Hepatocyte (in vitro differentiated cells): ENCODE measurements around the gene SHANK1. TPM values are rescaled to one million over a fixed set of nuclear protein-coding genes. Genes with fewer than 3 reads are reported as not detected.

Experiments used
- DNase-seq: peaks from one replicate; pipeline ENCODE4 v3.0.0-alpha.2; 2016; ENCODE audit warnings: low spot score
- H2AFZ ChIP-seq: fragments of 200-600 bp; sonication (generic); 2 replicates; pipeline ENCODE4 v1.6.0; 2016; ENCODE audit warnings: antibody characterized with exemption, mild to moderate bottlenecking
- H3K27ac ChIP-seq: fragments of 200-600 bp; sonication (generic); 2 replicates; pipeline ENCODE4 v1.5.1; 2016; ENCODE audit warnings: mild to moderate bottlenecking
- H3K27me3 ChIP-seq: fragments of 200-600 bp; sonication (generic); 2 replicates; pipeline ENCODE4 v1.6.1; 2016
- H3K36me3 ChIP-seq: fragments of 200-600 bp; sonication (generic); replicated peaks from 2 replicates; pipeline ENCODE4 v1.5.1; 2016; ENCODE audit warnings: low read depth; ENCODE audit not compliant: insufficient read depth
- H3K4me1 ChIP-seq: fragments of 200-600 bp; sonication (generic); 2 replicates; pipeline ENCODE4 v1.5.1; 2016; ENCODE audit warnings: mild to moderate bottlenecking, moderate library complexity; ENCODE audit not compliant: insufficient read depth
- H3K4me2 ChIP-seq: fragments of 200-600 bp; sonication (generic); 2 replicates; pipeline ENCODE4 v1.6.0; 2016
- H3K4me3 ChIP-seq: fragments of 200-600 bp; sonication (generic); 2 replicates; pipeline ENCODE4 v1.5.1; 2016; ENCODE audit warnings: mild to moderate bottlenecking
- H3K79me2 ChIP-seq: fragments of 200-600 bp; sonication (generic); 2 replicates; pipeline ENCODE4 v1.6.0; 2017; ENCODE audit warnings: mild to moderate bottlenecking
- H3K9me2 ChIP-seq: fragments of 200-600 bp; sonication (generic); replicated peaks from 2 replicates; pipeline ENCODE4 v1.6.0; 2017; ENCODE audit warnings: mild to moderate bottlenecking; ENCODE audit not compliant: insufficient read depth
- H3K9me3 ChIP-seq: fragments of 200-600 bp; sonication (generic); 2 replicates; pipeline ENCODE4 v1.5.1; 2016; ENCODE audit warnings: low read depth, mild to moderate bottlenecking
- H4K20me1 ChIP-seq: fragments of 200-600 bp; sonication (generic); 2 replicates; pipeline ENCODE4 v1.6.0; 2016; ENCODE audit warnings: mild to moderate bottlenecking; ENCODE audit not compliant: insufficient read depth, poor library complexity, severe bottlenecking
- EZH2 ChIP-seq: fragments of 200-600 bp; sonication (generic); IDR thresholded peaks from 2 replicates; pipeline ENCODE4 v1.6.1; 2016; ENCODE audit warnings: antibody characterized with exemption, mild to moderate bottlenecking, borderline replicate concordance
- EZH2phosphoT487 ChIP-seq: fragments of 200-600 bp; sonication (generic); IDR thresholded peaks from one replicate; pipeline ENCODE4 v1.6.1; 2018; ENCODE audit warnings: antibody characterized with exemption, mild to moderate bottlenecking, low read depth, moderate library complexity; ENCODE audit not compliant: unreplicated experiment, severe bottlenecking
- WGBS: methylation state at CpG from one replicate; pipeline ENCODE4 v1.1.6; 2016; ENCODE audit warnings: low lambda C conversion rate; ENCODE audit errors: missing lambda C conversion rate; 5-methylcytosine and 5-hydroxymethylcytosine counted together
- polyA plus RNA-seq: library from polyadenylated mRNA; unstranded; fragments of >200 nt; fragmentation: Nextera tagmentation; extraction: Ambion mirVana; gene quantifications from 2 replicates; pipeline ENCODE4 v1.2.1, GENCODE V29; 2016
- total RNA-seq: library from RNA; depleted of rRNA; stranded (reverse); fragments of >200 nt; gene quantifications from 2 replicates; pipeline ENCODE4 v1.2.3, GENCODE V29; 2014
- TF ChIP-seq, protein P1 (sequence below): fragments of 200-600 bp; sonication (generic); IDR thresholded peaks from 2 replicates; pipeline ENCODE4 v1.5.1; 2016; ENCODE audit warnings: antibody characterized with exemption, mild to moderate bottlenecking; ENCODE audit not compliant: poor library complexity

SHANK1 gene
- total and polyA plus RNA-seq, 2 experiments from 2014 or later, result 0.56 to 2.3 TPM

DNA sequence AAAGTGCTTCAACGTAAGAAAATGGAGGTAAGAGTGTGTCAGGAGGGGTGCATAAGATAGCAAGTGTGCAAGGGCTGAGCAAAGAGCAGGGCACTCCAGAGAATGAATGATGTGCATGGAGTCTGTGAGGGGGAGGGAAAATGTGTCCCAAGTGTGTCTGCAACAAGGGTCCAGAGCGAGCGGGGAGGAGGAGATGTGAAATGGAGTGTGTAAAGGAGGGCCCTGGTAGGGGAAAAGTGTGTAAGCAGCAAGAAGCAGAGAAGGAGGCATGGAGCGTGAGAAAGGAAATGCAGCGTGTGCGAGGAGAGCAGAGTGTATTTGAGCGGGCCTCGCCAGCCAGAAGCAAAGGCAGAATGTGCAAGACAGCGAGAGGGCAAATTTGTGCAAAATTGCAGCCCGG lies 58.6 kb downstream of the SHANK1 start:
- Histone ChIP-seq H3K27ac (no peak overlapping the region), H3K36me3 (no peaks in the 10 kb centered on the region), H3K4me1 (no peaks in the 10 kb centered on the region), H3K79me2 (no peaks in the 10 kb centered on the region), H3K9me3 (no peaks in the 10 kb centered on the region), H3K9me2 (no peaks in the 10 kb centered on the region), H2AFZ (no peak overlapping the region), H4K20me1 (no peaks in the 10 kb centered on the region), H3K4me3 (no peak overlapping the region), H3K27me3 (peaks cover 3% of the 10 kb centered on the region), H3K4me2 (no peak overlapping the region)
- TF ChIP-seq EZH2phosphoT487 (no peak), EZH2 (no peak)
- TF ChIP-seq, protein P1, sequence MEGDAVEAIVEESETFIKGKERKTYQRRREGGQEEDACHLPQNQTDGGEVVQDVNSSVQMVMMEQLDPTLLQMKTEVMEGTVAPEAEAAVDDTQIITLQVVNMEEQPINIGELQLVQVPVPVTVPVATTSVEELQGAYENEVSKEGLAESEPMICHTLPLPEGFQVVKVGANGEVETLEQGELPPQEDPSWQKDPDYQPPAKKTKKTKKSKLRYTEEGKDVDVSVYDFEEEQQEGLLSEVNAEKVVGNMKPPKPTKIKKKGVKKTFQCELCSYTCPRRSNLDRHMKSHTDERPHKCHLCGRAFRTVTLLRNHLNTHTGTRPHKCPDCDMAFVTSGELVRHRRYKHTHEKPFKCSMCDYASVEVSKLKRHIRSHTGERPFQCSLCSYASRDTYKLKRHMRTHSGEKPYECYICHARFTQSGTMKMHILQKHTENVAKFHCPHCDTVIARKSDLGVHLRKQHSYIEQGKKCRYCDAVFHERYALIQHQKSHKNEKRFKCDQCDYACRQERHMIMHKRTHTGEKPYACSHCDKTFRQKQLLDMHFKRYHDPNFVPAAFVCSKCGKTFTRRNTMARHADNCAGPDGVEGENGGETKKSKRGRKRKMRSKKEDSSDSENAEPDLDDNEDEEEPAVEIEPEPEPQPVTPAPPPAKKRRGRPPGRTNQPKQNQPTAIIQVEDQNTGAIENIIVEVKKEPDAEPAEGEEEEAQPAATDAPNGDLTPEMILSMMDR, result no peak
- no peak for DNase-seq
- WGBS, result 88% methylated on average over 10 of the region's 10 CpGs

DNA sequence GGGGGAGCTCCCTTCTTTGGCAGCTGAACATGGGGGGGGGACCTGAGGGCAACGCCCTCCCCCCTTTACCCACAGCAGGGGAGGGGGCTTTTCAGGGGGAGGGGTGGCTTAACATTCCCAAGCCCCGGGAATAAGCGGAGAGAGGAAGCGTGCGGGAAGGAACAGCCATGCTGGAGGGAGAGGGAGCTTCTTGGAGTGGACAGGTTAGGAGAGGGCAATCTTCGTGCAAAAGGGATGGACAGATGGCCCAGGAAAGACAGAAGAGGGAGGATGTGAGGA lies 59.6 kb downstream of the SHANK1 start:
- no peaks in the 10 kb centered on the region for H3K79me2 ChIP-seq
- no peaks in the 10 kb centered on the region for H3K27me3 ChIP-seq
- no peak overlapping the region for H2AFZ ChIP-seq
- H3K4me2 ChIP-seq, result peak overlapping the region; percentile 82
- TF ChIP-seq, protein P1, result no peak
- TF ChIP-seq EZH2, result no peak
- TF ChIP-seq EZH2phosphoT487, result no peak
- H3K9me3 ChIP-seq, result no peaks in the 10 kb centered on the region
- WGBS, result 33% methylated on average over 1 of the region's 6 CpGs
- no peaks in the 10 kb centered on the region for H3K9me2 ChIP-seq
- H4K20me1 ChIP-seq, result no peaks in the 10 kb centered on the region
- H3K36me3 ChIP-seq, result no peaks in the 10 kb centered on the region
- no peak overlapping the region for H3K4me3 ChIP-seq
- no peak overlapping the region for H3K27ac ChIP-seq
- H3K4me1 ChIP-seq, result no peaks in the 10 kb centered on the region
- DNase-seq, result no peak

DNA sequence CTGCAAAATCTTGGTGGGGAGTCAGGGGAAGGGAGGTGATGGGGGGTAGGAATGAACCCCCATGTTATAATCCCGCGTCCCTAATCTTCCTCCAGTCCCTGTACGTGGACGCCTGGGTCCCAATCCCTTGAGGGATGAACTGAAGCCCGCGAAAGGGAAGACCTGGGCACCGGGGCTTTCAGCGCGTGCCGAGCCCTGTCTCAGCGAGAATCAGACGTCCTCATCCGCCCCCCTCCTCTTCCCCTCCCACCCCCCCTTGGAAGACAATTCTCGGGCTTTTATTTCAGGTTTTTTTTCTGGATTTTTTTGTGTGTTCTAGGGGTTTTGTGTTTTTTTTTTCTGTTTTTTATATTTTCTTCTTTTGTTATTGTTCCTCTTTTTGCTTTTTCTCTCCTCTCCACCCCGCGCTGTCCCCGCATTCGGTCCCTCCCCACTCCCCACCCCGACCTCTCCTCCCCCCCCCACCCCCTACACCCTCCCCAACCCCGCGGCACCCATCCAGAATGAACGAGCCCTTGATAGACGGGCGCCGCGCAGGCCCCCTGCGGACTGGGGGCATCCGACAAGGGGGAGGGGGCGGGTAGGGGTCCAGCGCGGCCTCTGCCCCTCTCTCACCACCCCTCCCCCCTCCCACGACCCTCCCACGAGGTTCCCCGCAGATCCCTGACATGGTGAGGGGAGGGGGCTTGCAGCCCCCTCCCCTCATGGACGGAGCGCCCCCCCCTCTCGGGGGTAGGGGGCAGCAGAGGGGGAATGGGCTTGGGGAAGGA lies 60.1 kb downstream of the SHANK1 start:
- H3K4me3 ChIP-seq, result no peak overlapping the region
- H3K27me3 ChIP-seq, result no peaks in the 10 kb centered on the region
- H3K27ac ChIP-seq, result no peak overlapping the region
- no peaks in the 10 kb centered on the region for H3K9me2 ChIP-seq
- no peaks in the 10 kb centered on the region for H3K79me2 ChIP-seq
- H2AFZ ChIP-seq, result no peak overlapping the region
- no peaks in the 10 kb centered on the region for H4K20me1 ChIP-seq
- no peak for DNase-seq
- no peaks in the 10 kb centered on the region for H3K9me3 ChIP-seq
- 19% methylated on average over 3 of the region's 37 CpGs for WGBS
- peak overlapping the region; percentile 82 for H3K4me2 ChIP-seq
- no peaks in the 10 kb centered on the region for H3K36me3 ChIP-seq
- no peaks in the 10 kb centered on the region for H3K4me1 ChIP-seq
- TF ChIP-seq EZH2, result no peak
- TF ChIP-seq EZH2phosphoT487, result no peak
- TF ChIP-seq, protein P1, result no peak
